AG10803 (cell line): ENCODE results near the gene CXCR2.
A peak's percentile ranks its signal among the peaks of the same experiment; 100 is the strongest.

Source experiments
- DNase-seq: peaks from one replicate; pipeline ENCODE4 v3.0.0; 2010; ENCODE audit warnings: low read depth
- H3K4me3 ChIP-seq: 2 replicates; pipeline ENCODE4 v1.5.1; 2011; ENCODE audit warnings: mild to moderate bottlenecking, low read length, control low read depth
- TF ChIP-seq, protein P1 (sequence below): conservative IDR thresholded peaks from 2 replicates; pipeline ENCODE4 v1.5.1; 2011; ENCODE audit warnings: mild to moderate bottlenecking, low read length, control low read depth, inconsistent platforms

The CXCR2 gene

DNA sequence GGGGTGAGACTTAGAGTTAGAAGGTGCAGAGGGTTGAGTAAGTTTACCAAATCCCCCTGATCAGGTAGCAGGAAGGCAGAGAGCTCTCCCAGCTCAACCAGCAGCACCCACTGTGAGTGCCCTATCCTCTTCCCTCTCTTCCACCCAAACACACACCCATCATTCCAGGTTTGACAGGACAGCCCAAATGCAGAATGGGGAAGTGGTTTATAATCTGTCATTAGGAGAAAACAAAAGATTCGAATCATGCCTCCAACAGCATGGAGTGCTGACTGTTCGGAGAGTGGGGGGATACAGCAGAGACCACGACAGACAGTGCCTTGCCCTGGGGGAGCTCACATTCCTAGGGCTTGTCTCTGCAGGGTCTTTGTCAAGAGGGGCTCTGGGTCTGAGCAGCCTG, 11.7 kb downstream of the CXCR2 start:
- no peak for DNase-seq
- H3K4me3 ChIP-seq, result no peak overlapping the region
- TF ChIP-seq, protein P1, sequence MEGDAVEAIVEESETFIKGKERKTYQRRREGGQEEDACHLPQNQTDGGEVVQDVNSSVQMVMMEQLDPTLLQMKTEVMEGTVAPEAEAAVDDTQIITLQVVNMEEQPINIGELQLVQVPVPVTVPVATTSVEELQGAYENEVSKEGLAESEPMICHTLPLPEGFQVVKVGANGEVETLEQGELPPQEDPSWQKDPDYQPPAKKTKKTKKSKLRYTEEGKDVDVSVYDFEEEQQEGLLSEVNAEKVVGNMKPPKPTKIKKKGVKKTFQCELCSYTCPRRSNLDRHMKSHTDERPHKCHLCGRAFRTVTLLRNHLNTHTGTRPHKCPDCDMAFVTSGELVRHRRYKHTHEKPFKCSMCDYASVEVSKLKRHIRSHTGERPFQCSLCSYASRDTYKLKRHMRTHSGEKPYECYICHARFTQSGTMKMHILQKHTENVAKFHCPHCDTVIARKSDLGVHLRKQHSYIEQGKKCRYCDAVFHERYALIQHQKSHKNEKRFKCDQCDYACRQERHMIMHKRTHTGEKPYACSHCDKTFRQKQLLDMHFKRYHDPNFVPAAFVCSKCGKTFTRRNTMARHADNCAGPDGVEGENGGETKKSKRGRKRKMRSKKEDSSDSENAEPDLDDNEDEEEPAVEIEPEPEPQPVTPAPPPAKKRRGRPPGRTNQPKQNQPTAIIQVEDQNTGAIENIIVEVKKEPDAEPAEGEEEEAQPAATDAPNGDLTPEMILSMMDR, result no peak

DNA sequence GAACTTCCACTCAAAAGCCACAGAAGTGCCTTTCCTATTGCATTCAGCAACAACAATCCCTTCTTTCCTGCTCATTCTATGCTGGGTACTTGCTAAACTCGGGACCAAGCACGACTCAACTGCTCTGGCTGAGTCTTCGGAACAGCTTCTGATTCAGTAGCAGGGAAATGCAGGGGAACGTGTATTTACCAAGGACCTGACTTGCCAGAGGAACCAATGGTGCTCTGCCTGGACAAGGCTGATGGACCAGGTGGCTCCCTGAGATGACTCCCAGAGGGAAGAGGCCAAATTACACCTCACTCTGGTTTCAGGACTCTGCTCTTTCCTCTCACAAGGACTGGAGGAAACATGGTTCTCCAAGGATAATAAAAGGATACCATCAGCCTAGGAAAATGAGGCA, 12.2 kb downstream of the CXCR2 start:
- TF ChIP-seq, protein P1, result no peak

DNA sequence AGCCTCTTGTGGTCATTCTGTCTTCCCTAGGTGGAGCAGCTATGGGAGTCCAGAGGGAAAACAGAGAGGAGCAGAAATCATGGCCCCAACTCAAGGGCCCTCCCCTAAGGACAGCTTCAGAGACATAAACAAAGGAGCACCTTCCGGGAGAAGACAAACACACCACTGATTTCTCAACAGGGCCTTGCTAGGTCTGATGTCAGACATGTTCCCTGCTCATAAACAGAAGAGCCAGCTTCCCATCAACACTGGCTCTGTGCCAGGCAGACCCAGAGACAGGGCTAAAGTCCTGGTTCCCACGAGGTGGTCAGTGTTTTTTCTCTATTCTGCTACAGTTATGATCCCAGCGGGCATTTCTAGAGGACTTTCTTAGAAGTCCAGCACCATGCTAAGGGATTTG, 19.3 kb downstream of the CXCR2 start:
- DNase-seq, result no peak
- TF ChIP-seq, protein P1, result no peak
- no peak overlapping the region for H3K4me3 ChIP-seq

More for the DNA sequence above, 12.2 kb downstream of the CXCR2 start:
- no peak for DNase-seq
- H3K4me3 ChIP-seq, result no peak overlapping the region

DNA sequence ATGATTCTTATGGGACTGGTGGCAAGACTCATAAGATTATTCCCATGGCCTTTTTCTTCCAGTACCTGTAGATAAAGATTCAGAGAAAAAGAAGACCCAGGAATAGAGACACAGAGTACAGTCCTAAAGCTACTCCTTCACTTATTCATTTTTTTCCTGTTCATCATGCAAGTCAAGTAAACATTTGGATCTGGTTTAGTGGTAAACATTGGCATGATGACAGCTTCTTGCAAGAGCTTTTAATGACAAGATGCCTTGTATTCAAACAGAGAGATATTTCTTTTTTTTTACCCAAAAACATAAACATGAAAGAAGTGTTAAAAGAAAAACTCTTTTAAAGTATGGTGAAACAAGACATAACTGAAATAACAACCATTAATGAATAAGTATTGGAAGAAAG, 20.2 kb downstream of the CXCR2 start:
- peak; percentile 31 for DNase-seq
- TF ChIP-seq, protein P1, result no peak
- no peak overlapping the region for H3K4me3 ChIP-seq

DNA sequence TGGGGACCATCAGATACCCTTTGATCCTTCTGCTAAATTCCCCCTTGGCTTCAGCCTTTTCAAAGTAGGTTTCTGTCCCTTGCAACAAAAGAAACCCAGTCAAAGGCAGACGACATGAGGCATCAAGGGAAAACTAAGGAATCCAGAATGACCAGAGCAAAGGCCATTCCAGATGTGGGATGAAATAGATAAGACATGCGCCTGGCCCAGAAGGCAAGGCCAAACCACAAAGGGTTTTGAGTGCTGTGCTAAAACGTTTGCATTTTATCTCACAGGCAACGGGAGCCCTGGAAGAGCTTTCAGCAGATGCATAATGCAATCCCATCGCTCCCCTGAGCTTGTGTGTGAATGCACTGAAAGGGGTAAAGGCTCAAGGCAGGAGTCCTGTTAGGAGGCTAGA, 23.3 kb downstream of the CXCR2 start:
- DNase-seq, result no peak
- TF ChIP-seq, protein P1, result no peak
- H3K4me3 ChIP-seq, result no peak overlapping the region

DNA sequence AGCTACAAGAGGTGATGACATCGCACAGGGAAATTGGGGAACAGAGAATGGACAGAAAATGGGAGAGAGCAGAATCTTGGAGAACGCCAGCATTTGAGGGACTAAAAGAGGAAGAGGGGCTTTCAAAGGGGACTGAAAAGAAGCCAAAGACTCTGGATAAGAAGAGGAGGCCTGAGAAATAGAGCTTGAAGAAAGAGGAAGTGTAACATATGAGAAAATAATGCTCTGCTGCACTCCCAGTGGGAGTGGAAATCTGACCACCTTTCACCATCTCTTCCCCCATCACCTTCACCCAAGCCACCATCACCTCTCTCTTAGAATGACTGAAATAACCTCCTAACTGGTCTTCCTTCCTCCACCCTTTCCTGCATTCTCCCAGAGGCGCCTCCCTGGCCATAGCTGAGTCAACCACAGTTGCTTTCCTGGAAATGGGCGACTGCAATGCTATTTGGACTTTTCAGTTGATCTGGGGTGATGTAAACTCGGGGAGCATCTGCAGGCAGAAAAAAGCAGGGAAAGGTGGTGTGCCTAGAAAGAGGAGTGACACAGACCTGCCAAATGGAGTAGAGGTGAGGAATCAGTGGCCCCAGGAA, 24.1 kb downstream of the CXCR2 start:
- no peak for DNase-seq
- H3K4me3 ChIP-seq, result no peak overlapping the region
- TF ChIP-seq, protein P1, result no peak

DNA sequence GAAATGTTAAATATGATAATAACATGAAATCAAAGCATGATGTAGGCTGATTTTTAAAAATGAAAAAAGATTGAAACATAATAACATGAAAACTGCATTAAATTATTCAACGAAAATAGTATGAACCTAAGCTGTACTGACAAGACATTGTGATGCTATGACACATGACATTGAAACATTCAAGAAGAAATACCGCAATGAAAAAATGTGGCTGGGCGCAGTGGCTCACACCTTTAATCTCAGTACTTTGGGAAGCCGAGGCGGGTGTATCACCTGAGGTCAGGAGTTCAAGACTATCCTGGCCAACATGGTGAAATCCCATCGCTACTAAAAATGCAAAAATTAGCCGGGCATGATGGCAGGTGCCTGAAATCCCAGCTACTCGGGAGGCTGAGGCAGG, 26.3 kb downstream of the CXCR2 start:
- no peak for DNase-seq
- TF ChIP-seq, protein P1, result no peak
- no peak overlapping the region for H3K4me3 ChIP-seq
